Thyroid gland (tissue), 4 donors: ENCODE measurements around the gene UNC5C. TPM values are rescaled to one million over a fixed set of nuclear protein-coding genes. Genes with fewer than 3 reads are reported as not detected.

Experiments
- DNase-seq, 2 donors: peaks; one replicate each; pipeline ENCODE4 v3.0.0-alpha.2; 2019
- H3K27ac ChIP-seq, 3 donors: fragments of 200-600 bp; sonication (generic); 1 replicate in 2 of 3; 2 replicates in 1 of 3; pipeline ENCODE4 v1.5.1; 2016 to 2019; ENCODE audit warnings: mild to moderate bottlenecking in 1 of 3, moderate library complexity in 1 of 3
- H3K27me3 ChIP-seq: fragments of 200-600 bp; sonication (generic); one replicate; pipeline ENCODE4 v1.5.1; 2019
- H3K36me3 ChIP-seq, 2 donors: fragments of 200-600 bp; sonication (generic); one replicate each; pipeline ENCODE4 v1.5.1; 2016 to 2019
- H3K4me1 ChIP-seq, 2 donors: fragments of 200-600 bp; sonication (generic); one replicate each; pipeline ENCODE4 v1.5.1; 2017 to 2019
- H3K4me3 ChIP-seq, 3 donors: fragments of 200-600 bp; sonication (generic); replicated peaks in 1 of 3; 1 replicate in 2 of 3; 2 replicates in 1 of 3; pipeline ENCODE4 v1.5.1; 2016; ENCODE audit warnings: mild to moderate bottlenecking in 1 of 3
- H3K9me3 ChIP-seq: fragments of 200-600 bp; sonication (generic); one replicate; pipeline ENCODE4 v1.5.1; 2017
- POLR2A ChIP-seq, 2 donors: fragments of 450-650 bp; IDR thresholded peaks; one replicate each; pipeline ENCODE4 v1.6.1; 2017; ENCODE audit warnings: antibody characterized with exemption in 2 of 2, mild to moderate bottlenecking in 2 of 2, moderate library complexity in 1 of 2
- WGBS, 2 donors: methylation state at CpG; one replicate each; pipeline ENCODE4 v1.1.5; 2017; 5-methylcytosine and 5-hydroxymethylcytosine counted together
- intact Hi-C: fragments of 100-400 bp; cut with DNase I; formaldehyde crosslinking; loops from one replicate; pipeline ENCODE4 v1.15.1; 2023
- total RNA-seq, 4 donors: library from RNA; depleted of rRNA; stranded (reverse); fragments of >200 nt; gene quantifications; one replicate each; pipeline ENCODE4 v1.2.3, GENCODE V29; 2016
- TF ChIP-seq, protein P1 (sequence below), 6 experiments: fragments of 200-600 bp in 3 of 6; fragments of 450-650 bp in 3 of 6; sonication (generic) in 3 of 6; IDR thresholded peaks; one replicate each; pipeline ENCODE4 v1.5.1; 2016 to 2019; ENCODE audit warnings: antibody characterized with exemption in 6 of 6, mild to moderate bottlenecking in 2 of 6, inconsistent platforms in 1 of 6, moderate library complexity in 1 of 6

Gene UNC5C
- total RNA-seq, 4 donors from 2014 or later = 27.1 to 72.0 (median 59.0) TPM

DNA sequence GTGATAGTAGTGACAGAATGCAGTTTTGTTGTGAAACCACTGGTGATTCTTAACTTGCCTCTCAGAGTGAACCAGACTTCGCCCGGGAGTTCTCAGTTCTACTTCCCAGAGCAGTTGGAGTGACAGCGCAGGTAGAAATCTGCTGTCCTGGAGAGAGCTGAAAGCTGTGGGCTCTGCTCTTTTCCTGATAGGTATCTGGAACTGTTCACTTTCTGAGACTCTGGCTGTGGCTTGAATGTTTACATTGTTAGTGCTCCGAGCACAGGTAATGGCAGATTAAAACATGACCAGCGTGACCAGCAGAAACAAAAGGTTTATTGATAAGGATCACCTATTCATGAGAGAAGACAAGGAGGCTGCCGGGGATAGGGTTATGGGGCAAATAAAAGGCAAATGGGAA, 430.3 kb downstream of the UNC5C start:
- 46 to 56% methylated on average over 6 of the region's 6 CpGs for WGBS, 2 donors
- DNase-seq = no peak

DNA sequence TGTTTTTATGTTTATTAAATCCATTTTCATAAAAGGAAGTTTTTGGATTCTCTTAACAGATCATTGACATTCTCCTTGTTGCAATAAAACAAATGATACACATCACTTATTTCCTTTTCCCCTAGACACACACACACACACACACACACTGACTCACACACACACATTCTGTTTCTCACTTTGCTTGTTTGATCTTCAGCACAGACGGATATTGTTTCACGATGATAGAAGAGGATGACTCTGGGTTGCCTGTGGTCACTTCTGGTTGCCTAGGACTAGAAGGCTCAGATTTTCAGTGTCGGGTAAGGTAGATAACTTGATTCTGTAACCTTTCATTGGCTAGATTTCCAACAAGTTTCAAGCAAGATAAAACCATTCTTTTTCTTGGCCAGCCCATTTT, 434.3 kb downstream of the UNC5C start:
- intact Hi-C loops = no loop called here
- no peak for TF ChIP-seq POLR2A (IDR thresholded peaks at IDR 0.05)
- TF ChIP-seq, protein P1, sequence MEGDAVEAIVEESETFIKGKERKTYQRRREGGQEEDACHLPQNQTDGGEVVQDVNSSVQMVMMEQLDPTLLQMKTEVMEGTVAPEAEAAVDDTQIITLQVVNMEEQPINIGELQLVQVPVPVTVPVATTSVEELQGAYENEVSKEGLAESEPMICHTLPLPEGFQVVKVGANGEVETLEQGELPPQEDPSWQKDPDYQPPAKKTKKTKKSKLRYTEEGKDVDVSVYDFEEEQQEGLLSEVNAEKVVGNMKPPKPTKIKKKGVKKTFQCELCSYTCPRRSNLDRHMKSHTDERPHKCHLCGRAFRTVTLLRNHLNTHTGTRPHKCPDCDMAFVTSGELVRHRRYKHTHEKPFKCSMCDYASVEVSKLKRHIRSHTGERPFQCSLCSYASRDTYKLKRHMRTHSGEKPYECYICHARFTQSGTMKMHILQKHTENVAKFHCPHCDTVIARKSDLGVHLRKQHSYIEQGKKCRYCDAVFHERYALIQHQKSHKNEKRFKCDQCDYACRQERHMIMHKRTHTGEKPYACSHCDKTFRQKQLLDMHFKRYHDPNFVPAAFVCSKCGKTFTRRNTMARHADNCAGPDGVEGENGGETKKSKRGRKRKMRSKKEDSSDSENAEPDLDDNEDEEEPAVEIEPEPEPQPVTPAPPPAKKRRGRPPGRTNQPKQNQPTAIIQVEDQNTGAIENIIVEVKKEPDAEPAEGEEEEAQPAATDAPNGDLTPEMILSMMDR (IDR thresholded peaks at IDR 0.05) = no peak
- H3K4me1 ChIP-seq = no peaks in the 10 kb centered on the region
- 82 to 89% methylated on average over 3 of the region's 3 CpGs for WGBS, 2 donors
- H3K27me3 ChIP-seq = no peaks in the 10 kb centered on the region
- no peaks in the 10 kb centered on the region for H3K36me3 ChIP-seq
- no peak for DNase-seq
- no peak overlapping the region for H3K4me3 ChIP-seq
- no peaks in the 10 kb centered on the region for H3K9me3 ChIP-seq
- H3K27ac ChIP-seq = no peak overlapping the region

More for the DNA sequence above, 430.3 kb downstream of the UNC5C start:
- H3K9me3 ChIP-seq = no peaks in the 10 kb centered on the region
- no peaks in the 10 kb centered on the region for H3K36me3 ChIP-seq
- intact Hi-C loops = no loop called here
- no peak overlapping the region for H3K27ac ChIP-seq
- no peak for TF ChIP-seq POLR2A (IDR thresholded peaks at IDR 0.05)
- TF ChIP-seq, protein P1 (IDR thresholded peaks at IDR 0.05) = no peak
- H3K4me1 ChIP-seq = no peaks in the 10 kb centered on the region
- H3K4me3 ChIP-seq = no peak overlapping the region
- H3K27me3 ChIP-seq = no peaks in the 10 kb centered on the region
